GM12891 (cell line): ENCODE data around the gene NHS.

Experiments used
- POLR2A ChIP-seq: IDR thresholded peaks from 2 replicates; pipeline ENCODE4 v1.6.1; 2011; ENCODE audit warnings: low read depth, low read length, control low read depth
- POLR2AphosphoS5 ChIP-seq: IDR thresholded peaks from 2 replicates; pipeline ENCODE4 v1.6.1; 2011; ENCODE audit warnings: low read depth, low read length, control low read depth
- TAF1 ChIP-seq: IDR thresholded peaks from 2 replicates; pipeline ENCODE4 v1.6.1; 2011; ENCODE audit warnings: low read depth, low read length, control low read depth

- TF ChIP-seq POLR2AphosphoS5 (no peak), POLR2A (no peak), TAF1 (no peak)
Measured at GRCh38 chrX:17597327-17597726, 222.3 kb downstream of the NHS start.
